ENCODE results near the gene TMEM79. TPM values are rescaled to one million over a fixed set of nuclear protein-coding genes. Genes with fewer than 3 reads are reported as not detected.
A peak's percentile ranks its signal among the peaks of the same experiment; 100 is the strongest.

TMEM79 gene
- total RNA-seq, 1 experiment from 2014 or later: 3.4 TPM

DNA sequence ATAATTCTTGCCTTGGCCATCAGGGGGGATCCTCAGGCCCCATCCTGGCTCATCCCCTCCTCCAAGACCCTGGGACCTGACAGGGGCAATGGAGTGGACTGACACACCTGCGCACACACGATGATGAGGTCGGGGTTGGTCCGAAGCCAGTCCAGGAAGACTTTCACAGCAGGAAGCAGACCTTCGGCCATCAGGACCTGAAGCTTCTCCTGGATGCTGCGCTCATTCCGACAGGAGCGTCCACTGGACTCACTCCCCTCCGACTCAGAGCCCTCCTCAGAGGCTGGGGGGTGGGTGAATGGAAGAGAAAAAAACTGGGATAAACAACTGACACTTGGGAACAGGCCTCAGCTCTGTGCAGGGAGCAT, 20.9 kb upstream of the TMEM79 start:
- no peak for DNase-seq (ENCODE audit: low read depth)

DNA sequence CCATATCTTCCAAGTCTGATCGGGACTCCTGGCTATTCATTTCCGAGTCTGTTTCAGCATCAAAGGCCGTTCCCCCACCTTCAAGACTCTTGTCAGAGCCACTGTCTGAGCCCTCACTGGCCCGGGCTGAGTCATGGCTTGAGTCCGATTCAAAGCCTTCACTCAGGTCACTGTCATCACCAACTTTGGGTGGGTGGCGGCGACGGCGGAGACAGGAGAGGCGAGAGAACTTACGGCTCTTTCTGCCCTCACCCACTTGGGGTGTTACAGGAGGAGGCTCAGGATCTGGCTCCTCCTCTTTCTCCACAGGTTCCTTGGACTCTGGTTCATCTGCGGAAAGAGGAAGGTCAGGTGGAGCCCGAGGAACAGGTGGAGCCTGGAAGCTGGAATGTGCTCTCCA, 18.1 kb upstream of the TMEM79 start:
- DNase-seq (ENCODE audit: low read depth): no peak

DNA sequence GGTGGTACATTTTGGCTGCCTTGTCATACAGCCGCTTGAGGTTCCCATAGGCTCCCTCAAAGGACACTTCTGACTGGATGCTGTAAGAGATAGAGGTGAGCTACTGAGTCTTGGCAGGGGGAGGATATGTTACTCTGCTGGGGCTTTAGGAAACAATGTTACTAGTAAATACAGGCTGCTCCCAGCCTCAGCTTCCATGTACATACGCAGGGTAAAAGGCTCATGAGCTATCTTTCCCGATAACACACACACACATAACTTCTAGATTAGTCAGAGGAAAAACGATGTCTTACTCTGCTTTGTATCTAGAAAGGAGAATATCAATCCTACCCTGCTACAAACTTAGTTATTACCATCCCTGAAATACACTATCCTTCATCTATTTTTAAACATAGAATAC, 15.8 kb upstream of the TMEM79 start:
- DNase-seq (ENCODE audit: low read depth): no peak

DNA sequence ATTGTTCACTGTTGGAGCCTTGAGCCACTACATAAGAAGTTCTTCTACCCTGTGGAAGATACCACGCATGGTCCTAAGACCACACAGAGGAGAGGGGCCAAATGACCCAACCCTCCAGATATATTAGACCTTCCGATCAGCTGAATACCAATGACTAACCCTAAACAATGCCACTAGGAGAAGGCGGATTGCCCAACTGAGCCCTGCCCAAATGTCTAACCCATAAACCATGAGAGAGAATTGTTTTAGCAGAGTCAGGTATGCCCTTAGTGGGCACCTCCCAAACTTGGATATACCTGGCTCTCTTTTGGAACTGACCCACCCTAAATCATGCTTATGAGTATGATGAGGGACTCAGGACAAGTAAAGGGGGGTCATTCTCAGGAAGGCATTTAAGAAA, 13.8 kb upstream of the TMEM79 start:
- no peak for DNase-seq (ENCODE audit: low read depth)

DNA sequence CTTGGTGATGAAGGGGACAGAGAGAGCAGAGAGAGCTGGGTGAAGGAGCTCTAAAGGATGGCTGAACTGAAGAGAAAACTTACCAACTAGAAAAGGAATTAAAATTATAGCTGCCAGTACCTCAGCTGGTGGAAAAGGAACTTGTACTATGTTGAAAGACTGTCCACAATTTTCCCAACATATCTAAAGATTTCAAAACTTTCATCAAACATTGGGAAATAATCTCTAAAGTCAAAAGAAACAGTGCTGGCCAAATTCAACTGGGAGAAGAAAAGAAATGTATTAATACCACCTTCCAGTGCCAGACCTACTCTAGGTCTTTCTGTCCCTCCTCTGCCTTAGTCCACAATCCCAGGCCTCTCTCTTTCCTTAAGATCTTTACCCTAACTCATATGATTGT, 7.6 kb upstream of the TMEM79 start:
- no peak for DNase-seq (ENCODE audit: low read depth)

DNA sequence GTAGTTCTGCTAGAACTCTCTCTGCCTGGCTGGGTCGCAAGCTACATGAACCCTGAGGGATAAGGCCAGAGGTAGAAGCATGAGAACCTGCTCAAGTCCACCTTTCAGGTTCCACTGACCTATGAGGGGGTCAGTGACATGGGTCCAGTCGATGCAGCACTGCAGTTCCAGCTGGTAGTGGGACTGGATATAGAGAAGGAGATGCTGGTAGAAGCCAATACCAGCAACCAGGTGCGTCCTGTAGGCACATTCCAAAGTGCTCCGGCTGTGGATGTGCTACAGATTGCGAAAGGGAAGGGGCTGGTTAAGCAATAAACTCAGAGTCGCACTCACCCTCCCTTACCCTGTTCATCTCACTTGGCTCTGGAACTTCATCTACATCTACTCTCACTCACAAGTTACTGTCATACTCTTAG, 7.2 kb upstream of the TMEM79 start:
- DNase-seq (ENCODE audit: low read depth): no peak

DNA sequence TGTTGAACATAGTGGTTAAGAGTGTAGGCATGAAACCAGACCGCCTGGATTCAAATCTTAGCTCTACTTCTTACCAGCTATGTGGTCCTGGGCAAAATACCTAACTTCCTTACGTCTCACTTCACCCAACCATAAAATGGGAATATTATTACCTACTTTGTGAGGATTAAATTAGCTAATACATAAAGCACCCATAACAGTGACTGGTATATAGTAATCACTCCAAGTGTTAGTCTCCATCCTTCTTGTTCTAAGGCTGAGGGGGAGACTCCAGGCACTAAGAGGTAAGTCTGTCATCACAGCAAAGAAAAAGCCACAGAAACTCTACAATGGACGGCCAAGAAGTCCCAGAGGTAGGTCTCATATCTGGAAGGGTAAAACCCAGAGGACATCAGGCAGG, 4.3 kb upstream of the TMEM79 start:
- DNase-seq (ENCODE audit: low read depth): no peak

DNA sequence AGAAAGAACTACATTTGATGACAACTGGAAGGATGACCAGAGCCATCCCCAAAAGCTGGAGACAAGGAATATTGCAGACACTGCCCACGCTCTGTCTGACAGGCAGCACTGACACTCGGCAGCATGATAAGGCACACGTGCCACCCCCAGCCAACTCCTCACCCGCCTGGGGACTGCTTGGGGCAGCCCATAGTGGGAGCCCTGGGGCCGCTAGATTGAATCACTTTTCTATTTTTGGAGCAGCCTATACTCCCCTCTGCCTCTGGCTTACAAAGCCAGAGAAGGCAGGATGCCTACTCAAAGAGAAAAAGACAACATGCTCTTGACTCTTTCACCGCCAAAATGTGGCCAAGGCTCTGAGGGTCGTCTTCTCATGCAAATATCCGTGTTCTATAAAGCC, 2.8 kb upstream of the TMEM79 start:
- DNase-seq (ENCODE audit: low read depth): peak; percentile 48

DNA sequence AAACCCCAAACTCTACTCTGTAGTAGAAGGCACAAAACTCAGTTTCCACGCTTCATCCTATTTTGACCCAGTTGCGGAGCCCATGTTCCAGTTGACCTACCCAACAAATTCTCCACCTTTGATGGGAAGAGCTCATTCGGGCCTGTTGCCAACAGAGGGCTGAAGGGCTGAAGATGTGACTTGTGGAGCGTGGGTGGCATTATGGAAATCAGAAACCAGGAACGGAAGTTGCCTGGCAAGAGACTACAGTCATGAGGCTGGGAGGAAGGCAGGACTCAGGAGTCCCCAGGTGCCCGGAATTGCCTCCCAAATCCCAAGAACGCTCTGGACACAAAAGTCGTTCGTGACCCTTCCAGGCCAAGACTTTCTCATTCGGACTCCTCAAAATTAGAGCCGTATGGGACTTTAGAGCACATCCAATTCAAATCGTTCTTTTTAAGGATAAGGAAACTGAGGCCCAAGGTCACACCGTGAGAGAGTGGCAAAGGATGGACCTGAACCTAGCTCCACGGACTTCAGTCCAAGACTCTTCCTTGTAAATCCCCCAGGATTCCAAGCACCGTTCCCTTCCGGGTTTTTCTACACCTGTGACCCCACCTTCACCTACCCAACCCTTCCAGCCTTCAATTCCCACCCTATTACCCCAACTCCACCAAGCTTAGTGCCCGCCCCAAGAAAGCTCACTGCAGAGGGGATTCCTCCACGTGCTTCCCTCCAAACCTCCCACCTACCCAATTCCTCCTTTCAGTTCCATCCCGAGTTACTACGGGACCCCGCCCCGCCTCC, 2.2 kb upstream of the TMEM79 start:
- peak; percentile 51 for DNase-seq (ENCODE audit: low read depth)

DNA sequence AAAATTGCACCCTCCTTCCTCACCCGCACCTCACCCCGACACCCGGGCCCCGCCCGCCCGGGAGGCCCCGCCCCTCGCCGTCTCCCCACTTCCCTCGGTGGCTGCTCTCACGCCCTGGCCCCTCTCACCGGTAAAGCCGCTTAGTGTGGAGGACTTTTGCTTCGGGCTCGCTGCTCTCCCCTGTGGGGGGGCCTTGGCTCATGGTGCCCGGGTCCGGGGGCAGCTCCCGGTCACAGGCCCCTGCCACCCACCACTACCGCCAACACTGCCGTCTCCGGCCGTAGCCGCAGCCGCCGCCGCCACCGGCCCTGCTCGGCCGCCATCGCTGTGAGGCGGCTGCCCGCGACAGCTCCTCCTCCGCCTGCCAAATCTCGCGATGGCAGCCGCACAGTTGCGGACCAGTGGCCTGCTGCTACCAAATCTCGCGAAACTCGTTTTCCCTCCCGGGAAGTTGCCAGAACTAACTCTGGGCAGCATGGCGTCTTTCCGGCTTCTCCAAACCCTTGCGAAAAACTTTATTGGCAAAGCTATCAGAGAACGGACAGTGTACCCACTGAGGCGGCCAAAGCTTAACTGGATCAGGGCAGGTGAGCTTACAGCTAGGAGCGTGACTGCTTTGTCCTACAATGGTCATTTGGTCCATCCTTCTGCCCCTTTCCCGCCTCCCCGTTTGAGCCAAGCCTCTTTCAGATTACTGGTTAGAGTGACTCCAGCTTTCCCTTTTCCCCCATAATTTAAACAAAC, 1.5 kb upstream of the TMEM79 start, which contains the start of gene SMG5:
SMG5 (minus strand) TSS at position 347 of the 744 bp plus-strand sequence; CDS start at position 202, 145 bp downstream.
- DNase-seq (ENCODE audit: low read depth): peak; percentile 99

- no peak for DNase-seq (ENCODE audit: low read depth)
These were observed 604 bp upstream of the TMEM79 start for GRCh38 chr1:156283521-156283920.

DNA sequence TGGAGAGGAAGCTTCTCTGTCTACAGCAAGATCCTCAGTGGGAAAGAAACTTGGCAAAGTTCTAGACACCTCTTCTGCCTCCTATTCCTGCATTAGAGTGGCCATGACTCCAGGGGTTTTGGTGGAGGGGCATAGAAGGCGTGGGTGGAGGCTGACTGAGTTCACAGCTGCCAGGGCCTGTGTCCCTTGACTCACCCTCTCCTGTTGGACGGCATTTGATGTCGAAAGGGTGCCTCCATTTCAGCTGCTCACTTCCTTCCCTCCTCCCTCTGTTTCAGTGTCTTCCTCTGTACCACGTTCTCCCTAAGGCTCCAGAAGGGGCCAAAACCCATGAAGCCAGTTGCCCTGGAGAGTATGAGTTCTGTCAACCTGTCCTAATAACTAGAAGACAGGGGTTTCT, 632 bp downstream of the TMEM79 start:
- no peak for DNase-seq (ENCODE audit: low read depth)

- no peak for DNase-seq (ENCODE audit: low read depth)
These were observed 1.3 kb downstream of the TMEM79 start for GRCh38 chr1:156285437-156285836.

GRCh38 chr1:156286061-156286460, 1.9 kb downstream of the TMEM79 start:
- DNase-seq (ENCODE audit: low read depth): no peak

DNA sequence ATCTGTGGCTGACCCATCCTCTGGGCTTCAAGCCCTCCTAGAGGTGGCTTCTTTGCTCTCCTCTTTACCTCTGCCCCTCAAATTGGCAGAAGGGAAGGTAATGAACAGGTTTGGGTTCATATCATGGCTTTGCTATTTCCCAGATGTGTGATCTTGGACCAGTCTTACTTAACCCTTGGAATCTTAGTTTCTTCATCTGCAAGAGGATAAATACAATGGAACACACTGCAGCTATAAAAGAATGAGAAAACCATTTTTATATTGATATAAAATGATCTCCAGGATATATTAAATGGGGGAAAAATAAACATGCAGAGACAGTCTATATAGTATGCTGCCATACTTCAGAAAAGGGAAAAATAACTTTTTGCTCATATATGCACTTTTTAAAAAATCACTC, 5.7 kb downstream of the TMEM79 start:
- no peak for DNase-seq (ENCODE audit: low read depth)

GRCh38 chr1:156291226-156292061, 7.3 kb downstream of the TMEM79 start:
- peak; percentile 82 for DNase-seq (ENCODE audit: low read depth)

- DNase-seq (ENCODE audit: low read depth): no peak
These were observed 8.9 kb downstream of the TMEM79 start for GRCh38 chr1:156293098-156293434.

GRCh38 chr1:156293895-156294294, 9.8 kb downstream of the TMEM79 start:
- no peak for DNase-seq (ENCODE audit: low read depth)

DNA sequence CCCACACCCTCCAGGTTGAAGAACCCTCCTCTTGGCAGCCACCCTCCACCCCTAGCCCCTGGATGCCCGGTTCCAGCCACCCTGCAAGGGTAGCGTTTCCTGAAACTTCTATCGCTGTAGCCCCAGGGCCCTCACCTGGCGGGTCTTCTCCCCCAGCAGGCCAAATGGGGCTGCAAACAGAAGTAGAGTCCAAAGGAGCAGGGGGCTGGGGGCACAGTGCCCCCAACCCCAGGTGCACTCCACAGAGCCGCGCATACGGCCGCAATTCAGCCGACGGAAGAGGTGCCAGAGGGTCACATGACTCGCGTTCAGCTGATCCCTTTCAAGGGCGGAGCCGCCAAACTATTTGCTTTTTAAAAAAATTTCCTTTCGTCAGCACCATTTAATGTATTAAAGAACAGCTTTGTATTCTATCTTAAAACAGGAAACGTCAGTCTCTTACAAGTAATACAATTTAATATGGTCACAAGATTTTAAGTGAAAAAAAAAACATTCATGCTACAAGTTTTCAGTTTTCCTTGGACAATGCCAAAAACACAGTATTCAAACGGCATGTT, 11.3 kb downstream of the TMEM79 start, which contains the start of gene GLMP:
GLMP (minus strand) TSS at position 289 of the 557 bp plus-strand sequence; CDS start at position 255, 34 bp downstream.
- DNase-seq (ENCODE audit: low read depth): peak; percentile 64

- DNase-seq (ENCODE audit: low read depth): no peak
These were observed 14.8 kb downstream of the TMEM79 start, which contains the start of gene VHLL for GRCh38 chr1:156298852-156299357. TSS of gene VHLL (minus strand) at chr1:156299307. CDS start at chr1:156299189, 118 bp downstream.

DNA sequence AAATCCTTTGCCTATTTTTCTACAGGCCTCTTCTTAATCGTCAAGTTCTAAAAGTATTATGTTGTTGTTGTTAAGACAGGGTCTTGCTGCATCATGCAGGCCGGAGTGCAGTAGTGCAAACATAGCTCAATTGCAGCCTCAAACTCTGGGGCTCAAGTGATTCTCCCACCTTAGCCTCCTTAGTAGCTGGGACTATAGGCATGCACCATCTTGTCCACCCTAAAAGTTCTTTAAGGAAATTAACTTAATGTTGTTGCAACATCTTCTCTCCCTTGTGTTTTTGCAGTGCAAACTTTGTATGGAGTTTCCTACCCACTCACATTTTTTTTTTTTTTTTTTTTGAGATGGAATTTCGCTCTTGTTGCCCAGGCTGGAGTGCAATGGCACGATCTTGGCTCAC, 19.1 kb downstream of the TMEM79 start:
- no peak for DNase-seq (ENCODE audit: low read depth)

DNA sequence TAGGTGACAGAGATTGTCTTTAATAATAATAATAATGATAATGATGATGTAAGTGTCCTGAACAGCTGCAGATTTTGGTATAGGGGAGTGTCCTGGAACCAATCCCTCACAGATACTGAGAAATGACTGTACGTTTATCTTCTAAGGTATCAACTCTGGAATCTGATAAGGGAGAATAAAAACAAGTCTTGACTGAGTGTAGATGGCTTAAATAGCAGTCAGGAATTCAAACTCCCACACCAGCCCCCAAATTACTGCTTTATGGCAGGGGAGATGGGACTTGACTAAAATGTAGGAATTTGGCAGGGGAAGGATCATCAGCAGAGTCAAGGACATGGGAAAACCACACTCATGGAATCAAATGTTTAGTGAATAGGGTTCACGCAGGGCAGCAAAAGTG, 21.1 kb downstream of the TMEM79 start:
- no peak for DNase-seq (ENCODE audit: low read depth)
